Lung (tissue), 12 donors: ENCODE data around the gene IGF2BP1. TPM values are rescaled to one million over a fixed set of nuclear protein-coding genes. Genes with fewer than 3 reads are reported as not detected.

Source experiments
- ATAC-seq: fragments of 200-7000 bp; cut with Tn5 transposase; one replicate; pipeline ENCODE4 v1.9.1; 2020; ENCODE audit warnings: moderate number of reproducible peaks; ENCODE audit not compliant: insufficient read depth, low FRiP score
- DNase-seq, 3 donors: peaks; one replicate each; pipeline ENCODE4 v3.0.0-alpha.2; 2013 to 2017
- H3K27ac ChIP-seq, 2 donors: one replicate each; pipeline ENCODE4 v1.5.1; 2013; ENCODE audit warnings: mild to moderate bottlenecking in 2 of 2, moderate library complexity in 2 of 2, control low read depth in 1 of 2, inconsistent platforms in 1 of 2, low read depth in 1 of 2, low read length in 1 of 2
- H3K27me3 ChIP-seq, 3 donors: one replicate each; pipeline ENCODE4 v1.5.1; 2013; ENCODE audit warnings: low read length in 2 of 3; ENCODE audit not compliant: control insufficient read depth in 3 of 3, insufficient read depth in 3 of 3
- H3K36me3 ChIP-seq, 4 donors: one replicate each; pipeline ENCODE4 v1.5.1; 2013; ENCODE audit warnings: low read length in 4 of 4, mild to moderate bottlenecking in 1 of 4, moderate library complexity in 1 of 4; ENCODE audit not compliant: control insufficient read depth in 4 of 4, insufficient read depth in 4 of 4
- H3K4me1 ChIP-seq, 5 donors: one replicate each; pipeline ENCODE4 v1.5.1; 2013; ENCODE audit warnings: low read length in 5 of 5, mild to moderate bottlenecking in 2 of 5, moderate library complexity in 1 of 5; ENCODE audit not compliant: control insufficient read depth in 5 of 5, insufficient read depth in 5 of 5
- H3K4me3 ChIP-seq: one replicate; pipeline ENCODE4 v1.5.1; 2013; ENCODE audit warnings: mild to moderate bottlenecking, control low read depth, moderate library complexity
- H3K9ac ChIP-seq, 2 donors: one replicate each; pipeline ENCODE4 v1.5.1; 2013; ENCODE audit warnings: low read length in 2 of 2, control low read depth in 1 of 2; ENCODE audit not compliant: insufficient read depth in 1 of 2
- H3K9me3 ChIP-seq, 4 donors: one replicate each; pipeline ENCODE4 v1.5.1; 2013; ENCODE audit warnings: low read length in 3 of 4, mild to moderate bottlenecking in 1 of 4, moderate library complexity in 1 of 4; ENCODE audit not compliant: control insufficient read depth in 4 of 4, insufficient read depth in 3 of 4
- CTCF ChIP-seq: IDR thresholded peaks from 2 replicates; pipeline ENCODE4 v1.5.1; 2012; ENCODE audit warnings: mild to moderate bottlenecking; ENCODE audit errors: control extremely low read depth, extremely low read depth
- WGBS, 2 donors: extraction: QIAGEN DNeasy Blood & Tissue Kit; methylation state at CpG; one replicate each; pipeline ENCODE4 v1.1.7; 2013; 5-methylcytosine and 5-hydroxymethylcytosine counted together
- polyA plus RNA-seq, 2 donors: library from polyadenylated mRNA; stranded (reverse); fragments of 200-250 nt; gene quantifications; one replicate each; pipeline ENCODE4 v1.2.1, GENCODE V29; 2013
- total RNA-seq, 2 donors: library from RNA; depleted of rRNA in 1 of 2; stranded (reverse); fragments of >200 nt in 1 of 2; gene quantifications; one replicate each; pipeline ENCODE4 v1.2.1, GENCODE V29; 2014 to 2021
- donor health status: control.
- donor health status: control.
- donor health status: Bipolar disorder and iron deficiency.
- donor health status: healthy.
- donor health status: DM: yes; HTN: yes; CAD: no.

Gene IGF2BP1
- total and polyA plus RNA-seq, 4 donors = 0.06 to 14.9 (median 0.31) TPM

- no peak overlapping the region for H3K27ac ChIP-seq
- no peaks in the 10 kb centered on the region for H3K4me1 ChIP-seq
- H3K36me3 ChIP-seq = no peaks in the 10 kb centered on the region
- 89 to 92% methylated on average over 3 of the region's 3 CpGs for WGBS, 2 donors
- H3K4me3 ChIP-seq = no peak overlapping the region
- no peak overlapping the region for H3K9ac ChIP-seq
- no peak for DNase-seq
- peaks cover 0 to 4% (median 0%) of the 10 kb centered on the region in 4 donors for H3K9me3 ChIP-seq
- no peak for ATAC-seq
- no peak for TF ChIP-seq CTCF
- H3K27me3 ChIP-seq = no peaks in the 10 kb centered on the region
Observed at GRCh38 chr17:49074851-49075540, 77.8 kb downstream of the IGF2BP1 start.

- peaks cover 0 to 2% (median 0%) of the 10 kb centered on the region in 5 donors for H3K4me1 ChIP-seq
- TF ChIP-seq CTCF = no peak
- no peak overlapping the region for H3K4me3 ChIP-seq
- 83 to 89% methylated on average over 7 of the region's 7 CpGs for WGBS, 2 donors
- H3K27me3 ChIP-seq = peaks cover 0 to 3% (median 0%) of the 10 kb centered on the region in 3 donors
- ATAC-seq (no peak), DNase-seq (no peak)
- no peaks in the 10 kb centered on the region for H3K36me3 ChIP-seq
- no peak overlapping the region for H3K27ac ChIP-seq
- no peak overlapping the region for H3K9ac ChIP-seq
- peaks cover 0 to 4% (median 0%) of the 10 kb centered on the region in 4 donors for H3K9me3 ChIP-seq
Observed at GRCh38 chr17:49076573-49077384, 79.6 kb downstream of the IGF2BP1 start.

- Histone ChIP-seq H3K27ac (no peak overlapping the region), H3K36me3 (no peaks in the 10 kb centered on the region), H3K4me1 (peaks cover 0 to 2% (median 0%) of the 10 kb centered on the region in 5 donors), H3K9ac (no peak overlapping the region), H3K9me3 (peaks cover 0 to 4% (median 0%) of the 10 kb centered on the region in 4 donors), H3K27me3 (peaks cover 0 to 3% (median 0%) of the 10 kb centered on the region in 3 donors), H3K4me3 (no peak overlapping the region)
- TF ChIP-seq CTCF = no peak
- ATAC-seq (no peak), DNase-seq (no peak)
- 69 to 81% methylated on average over 7 of the region's 7 CpGs for WGBS, 2 donors
Observed at GRCh38 chr17:49078248-49078647, 81.1 kb downstream of the IGF2BP1 start.
